ENCODE data around the gene GPN3. TPM values are rescaled to one million over a fixed set of nuclear protein-coding genes. Genes with fewer than 3 reads are reported as not detected.

GPN3 gene
- total RNA-seq = 10 to 100 TPM; 37.8 to 62.0 TPM

DNA sequence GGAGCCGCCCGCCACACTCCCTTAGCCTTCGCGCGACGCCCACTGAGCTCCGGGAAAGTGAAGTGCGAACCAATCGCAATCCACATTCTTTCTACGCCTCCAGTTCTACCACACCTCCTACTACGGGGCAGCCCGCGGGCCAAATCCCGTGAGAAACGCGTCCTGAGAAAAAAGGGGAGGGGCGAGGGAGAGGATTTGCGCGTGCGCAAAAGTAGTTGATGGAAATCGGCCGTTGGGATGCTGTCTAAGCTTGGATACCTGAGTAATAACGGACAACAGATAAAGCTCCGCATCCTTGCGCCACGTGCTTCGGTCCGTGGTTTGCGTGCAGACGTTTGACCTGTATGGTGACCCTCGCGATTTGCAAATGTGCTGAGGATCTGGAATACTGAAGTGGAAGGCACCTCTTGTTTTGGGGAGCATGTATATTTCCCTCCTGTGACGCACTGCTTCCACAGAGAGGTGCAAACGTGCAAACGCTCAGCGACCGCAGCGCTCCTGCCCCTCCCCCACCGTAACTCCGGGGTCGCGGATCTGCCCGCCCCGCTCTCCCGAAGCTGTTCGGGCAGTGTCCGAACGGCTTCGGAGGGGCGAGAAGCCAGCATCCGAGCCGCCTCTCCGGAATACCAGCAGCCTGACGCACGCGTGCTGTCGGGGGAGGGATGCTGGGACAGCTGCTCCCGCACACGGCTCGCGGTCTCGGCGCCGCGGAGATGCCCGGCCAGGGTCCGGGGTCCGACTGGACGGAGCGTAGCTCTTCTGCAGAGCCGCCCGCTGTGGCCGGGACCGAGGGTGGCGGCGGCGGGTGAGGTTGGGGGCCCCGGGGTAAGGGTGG is at the start of gene GPN3, which contains the start of gene FAM216A:
Gene GPN3, minus strand, starts transcription at position 44 of the 835 bp plus-strand sequence. CDS start 54 bp downstream, outside the sequence.
Gene FAM216A, plus strand, starts transcription at position 632 of the 835 bp plus-strand sequence. Its CDS starts 31 bp downstream, at position 663.
- Mint-ChIP-seq H3K27me3 (no peaks in the 10 kb centered on the region), H3K9me3 (ENCODE audit: low read depth) (no peaks in the 10 kb centered on the region), H3K27ac (peak within 1 kb of the TSS; percentile 98), H3K36me3 (ENCODE audit: low read depth) (peaks cover 36% of the 10 kb centered on the region), H3K4me1 (peaks cover 33% of the 10 kb centered on the region), H3K4me3 (peak within 1 kb of the TSS; percentile 89)
- CTCF ChIA-PET = interaction anchor here (0.6 to 4.2 kb wide), 28 partner anchors 9 to 402 kb away, joined by 3 to 43 read pairs (median 4); partner anchors contain the start of genes ARPC3, RAD9B, TCTN1 and VPS29
- intact Hi-C loops (cut with DNase I, micrococcal nuclease) = loop anchor here (1.0 to 5.0 kb wide), 20 partner anchors 18 to 1544 kb away; partner anchors contain the start of genes ARPC3 (in 2 of the 2), ATP2A2 (in 2 of the 2), RAD9B (in 2 of the 2) and VPS29 (in 2 of the 2)
- ATAC-seq = peak; percentile 78
- POLR2A ChIA-PET = interaction anchor here (0.6 to 2.3 kb wide), 22 partner anchors 14 to 273 kb away, joined by 3 to 27 read pairs (median 3); partner anchors contain the start of genes ARPC3, RAD9B, TCTN1 and VPS29
- DNase-seq = peak; percentile 97

DNA sequence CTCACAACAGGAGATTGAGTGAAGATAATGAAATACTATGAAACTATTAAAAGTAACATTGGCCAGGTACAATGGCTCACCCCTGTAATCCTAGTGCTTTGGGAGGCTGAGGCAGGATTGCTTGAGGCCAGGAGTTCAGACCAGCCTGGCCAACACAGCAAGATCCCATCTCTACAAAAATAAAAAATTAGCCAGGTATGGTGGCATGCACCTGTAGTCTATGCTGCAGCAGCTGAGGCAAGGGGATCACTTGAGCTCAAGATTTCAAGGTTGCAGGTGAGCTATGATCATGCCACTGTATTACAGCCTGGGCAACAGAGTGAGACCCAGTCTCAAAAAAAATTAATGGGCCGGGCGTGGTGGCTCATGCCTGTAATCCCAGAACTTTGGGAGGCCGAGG is 48.9 kb upstream of the GPN3 start:
- POLR2A ChIA-PET = no interaction called here
- Mint-ChIP-seq H3K36me3 (ENCODE audit: low read depth) (no peaks in the 10 kb centered on the region), H3K27me3 (peaks cover 2% of the 10 kb centered on the region), H3K4me3 (no peak overlapping the region), H3K27ac (no peak overlapping the region), H3K4me1 (peaks cover 11% of the 10 kb centered on the region), H3K9me3 (ENCODE audit: low read depth) (no peaks in the 10 kb centered on the region)
- no peak for ATAC-seq
- intact Hi-C loops (cut with DNase I, micrococcal nuclease) = no loop called here
- CTCF ChIA-PET = interaction anchor here (1.2 to 20.0 kb wide), 2 partner anchors 47 to 88 kb away, joined by 3 to 240 read pairs; no protein-coding TSS in a partner anchor
- no peak for DNase-seq

DNA sequence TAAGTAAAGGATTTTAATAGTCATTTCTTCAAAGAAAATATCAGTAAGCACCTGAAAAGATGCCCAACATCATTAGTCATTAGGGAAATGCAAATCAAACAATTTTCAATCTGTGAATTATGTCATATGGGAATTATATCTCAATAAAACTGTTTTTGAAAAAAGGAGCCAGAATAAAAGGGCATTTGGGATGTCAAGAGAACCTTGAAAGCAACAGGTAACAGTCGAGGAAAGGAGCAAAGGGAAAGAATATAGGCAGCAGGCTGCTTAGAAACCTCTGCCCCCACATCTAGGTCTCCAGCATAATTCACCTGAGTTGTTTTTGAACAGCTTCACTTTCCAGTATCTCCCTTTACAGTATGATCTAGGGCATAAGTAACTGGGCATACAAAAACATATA is 46.3 kb upstream of the GPN3 start:
- no peaks in the 10 kb centered on the region for H3K9me3 Mint-ChIP-seq (ENCODE audit: low read depth)
- H3K27ac Mint-ChIP-seq = no peak overlapping the region
- ATAC-seq (no peak), DNase-seq (no peak)
- H3K4me3 Mint-ChIP-seq = no peak overlapping the region
- ChIA-PET CTCF (interaction anchor here (0.9 to 20.0 kb wide), 9 partner anchors 11 to 178 kb away, joined by 3 to 240 read pairs (median 3); no protein-coding TSS in a partner anchor), POLR2A (interaction anchor here (0.5 to 0.6 kb wide), 2 partner anchors 14 to 102 kb away, joined by 4 to 5 read pairs; no protein-coding TSS in a partner anchor)
- H3K27me3 Mint-ChIP-seq = peaks cover 2% of the 10 kb centered on the region
- H3K4me1 Mint-ChIP-seq = no peaks in the 10 kb centered on the region
- intact Hi-C loops (cut with DNase I, micrococcal nuclease) = loop anchor here in 1 of 2 experiments (5.0 kb wide), 2 partner anchors 38 to 373 kb away; no protein-coding TSS in a partner anchor
- H3K36me3 Mint-ChIP-seq (ENCODE audit: low read depth) = no peaks in the 10 kb centered on the region

DNA sequence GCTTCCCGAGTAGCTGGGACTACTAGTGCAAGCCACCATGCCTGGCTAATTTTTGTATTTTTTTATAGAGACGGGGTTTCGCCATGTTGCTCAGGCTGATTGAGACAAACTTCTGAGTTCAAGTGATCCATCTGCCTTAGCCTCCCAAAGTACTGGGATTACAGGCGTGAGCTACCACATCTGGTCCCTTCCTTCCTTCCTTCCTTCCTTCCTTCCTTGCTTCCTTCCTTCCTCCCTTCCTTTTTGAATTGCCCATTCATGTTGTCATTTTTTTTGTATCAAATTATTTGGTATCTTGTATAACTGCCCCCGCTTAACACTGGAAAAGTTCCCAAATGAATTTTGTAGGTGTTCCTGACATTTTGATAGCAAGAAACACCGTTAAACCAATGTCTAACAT is 45.8 kb upstream of the GPN3 start:
- intact Hi-C loops (cut with DNase I, micrococcal nuclease) = loop anchor here (2.0 to 5.0 kb wide), 3 partner anchors 38 to 373 kb away; no protein-coding TSS in a partner anchor
- Mint-ChIP-seq H3K4me1 (no peaks in the 10 kb centered on the region), H3K27me3 (peaks cover 2% of the 10 kb centered on the region), H3K36me3 (ENCODE audit: low read depth) (no peaks in the 10 kb centered on the region), H3K4me3 (no peak overlapping the region), H3K9me3 (ENCODE audit: low read depth) (no peaks in the 10 kb centered on the region), H3K27ac (no peak overlapping the region)
- POLR2A ChIA-PET = interaction anchor here (0.5 to 0.6 kb wide), 3 partner anchors 13 to 267 kb away, joined by 3 to 5 read pairs (median 4); no protein-coding TSS in a partner anchor
- no peak for ATAC-seq
- CTCF ChIA-PET = interaction anchor here (0.7 to 20.0 kb wide), 14 partner anchors 9 to 178 kb away, joined by 3 to 240 read pairs (median 4); partner anchors contain the start of genes ARPC3, RAD9B and VPS29
- no peak for DNase-seq

DNA sequence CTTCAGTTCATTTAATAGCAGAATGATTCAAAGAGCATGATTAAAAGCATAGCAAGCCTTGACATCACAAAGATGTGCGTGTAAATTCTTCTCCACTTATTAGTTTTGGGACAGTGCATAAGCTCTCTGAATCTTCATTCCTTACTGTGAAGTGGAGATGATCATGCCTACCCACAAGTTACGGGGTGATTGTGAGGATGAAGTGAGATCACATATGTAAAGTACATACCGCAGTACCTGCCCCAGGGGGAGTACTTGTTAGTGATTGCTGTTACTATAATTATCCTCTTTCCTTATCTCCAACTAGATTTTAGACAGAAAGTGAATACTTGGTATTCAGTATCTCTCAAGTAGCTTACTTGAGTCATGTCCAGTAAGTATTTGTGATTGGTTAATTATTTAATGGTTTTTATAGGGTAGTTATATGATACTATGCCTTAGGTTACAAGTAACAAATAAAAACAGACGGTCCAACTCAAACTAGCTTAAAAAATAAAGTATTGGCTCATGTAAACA is 40.1 kb upstream of the GPN3 start:
- DNase-seq = no peak
- intact Hi-C loops (cut with DNase I, micrococcal nuclease) = loop anchor here in 1 of 2 experiments (10.0 kb wide), 1 partner anchor 897 kb away; the partner anchor contains the start of gene SH2B3
- Mint-ChIP-seq H3K4me1 (no peaks in the 10 kb centered on the region), H3K27ac (no peak overlapping the region), H3K36me3 (ENCODE audit: low read depth) (no peaks in the 10 kb centered on the region), H3K4me3 (no peak overlapping the region), H3K9me3 (ENCODE audit: low read depth) (no peaks in the 10 kb centered on the region), H3K27me3 (no peaks in the 10 kb centered on the region)
- ATAC-seq = no peak
- POLR2A ChIA-PET = no interaction called here
- CTCF ChIA-PET = interaction anchor here (0.6 to 20.0 kb wide), 4 partner anchors 10 to 97 kb away, joined by 3 to 240 read pairs (median 4); no protein-coding TSS in a partner anchor

DNA sequence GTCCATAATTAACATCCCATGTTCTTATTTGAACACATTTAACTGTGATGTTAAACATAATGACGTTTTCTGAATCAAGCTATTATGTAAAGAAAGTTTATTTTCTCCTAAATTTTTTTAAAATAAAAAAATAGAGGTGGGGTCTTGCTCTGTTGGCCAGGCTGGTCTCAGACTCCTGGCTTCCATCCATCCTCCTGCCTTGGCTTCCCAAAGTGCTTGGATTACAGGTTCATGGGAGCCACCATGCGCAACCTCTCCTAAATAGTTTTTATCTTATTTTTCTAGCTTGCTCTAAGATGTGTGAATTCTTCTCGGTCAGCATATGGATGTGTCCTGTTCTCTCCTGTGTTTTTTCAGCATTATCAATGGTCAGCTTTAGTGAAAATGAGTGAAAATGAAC is 37.3 kb upstream of the GPN3 start:
- ChIA-PET POLR2A (no interaction called here), CTCF (interaction anchor here (20.0 kb wide), 1 partner anchor 99 kb away, joined by 240 read pairs; no protein-coding TSS in a partner anchor)
- intact Hi-C loops (cut with DNase I, micrococcal nuclease) = loop anchor here in 1 of 2 experiments (10.0 kb wide), 1 partner anchor 899 kb away; the partner anchor contains the start of gene SH2B3
- Mint-ChIP-seq H3K9me3 (ENCODE audit: low read depth) (peaks cover 4% of the 10 kb centered on the region), H3K4me1 (peaks cover 13% of the 10 kb centered on the region), H3K27me3 (no peaks in the 10 kb centered on the region), H3K27ac (no peak overlapping the region), H3K4me3 (no peak overlapping the region), H3K36me3 (ENCODE audit: low read depth) (peaks cover 19% of the 10 kb centered on the region)
- ATAC-seq = no peak
- DNase-seq = no peak

DNA sequence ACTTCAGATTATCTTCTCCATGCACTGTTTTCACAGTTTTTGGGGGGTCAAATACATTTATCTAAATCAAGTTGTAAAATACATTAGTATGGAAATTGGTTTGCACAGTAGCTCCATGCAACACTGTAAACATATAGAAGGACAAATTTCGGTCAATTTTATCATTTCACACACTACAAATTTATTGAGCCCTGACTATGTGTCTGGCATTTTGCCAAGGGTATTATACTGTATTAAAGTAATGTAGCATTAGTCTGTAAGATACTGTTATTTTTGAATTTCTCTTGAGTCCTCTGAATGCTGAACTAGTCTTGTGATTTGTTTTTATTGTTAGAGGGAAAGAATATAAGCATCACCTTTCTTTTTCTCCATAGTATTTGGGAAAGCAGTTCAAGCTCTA is 35.4 kb upstream of the GPN3 start:
- Mint-ChIP-seq H3K36me3 (ENCODE audit: low read depth) (peaks cover 31% of the 10 kb centered on the region), H3K9me3 (ENCODE audit: low read depth) (peaks cover 4% of the 10 kb centered on the region), H3K27me3 (no peaks in the 10 kb centered on the region), H3K4me3 (no peak overlapping the region), H3K4me1 (peaks cover 25% of the 10 kb centered on the region), H3K27ac (peak overlapping the region; percentile 73)
- intact Hi-C loops (cut with DNase I, micrococcal nuclease) = loop anchor here (2.0 to 10.0 kb wide), 4 partner anchors 239 to 901 kb away; partner anchors contain the start of genes PPP1CC (in 2 of the 2), GIT2 (in 1 of the 2) and SH2B3 (in 1 of the 2)
- CTCF ChIA-PET = interaction anchor here (0.7 to 20.0 kb wide), 8 partner anchors 11 to 523 kb away, joined by 3 to 240 read pairs (median 4); partner anchors contain the start of genes FAM216A and GPN3
- ATAC-seq (no peak), DNase-seq (no peak)
- POLR2A ChIA-PET = interaction anchor here (0.9 kb wide), 1 partner anchor 35 kb away, joined by 4 read pairs; the partner anchor contains the start of gene GPN3

DNA sequence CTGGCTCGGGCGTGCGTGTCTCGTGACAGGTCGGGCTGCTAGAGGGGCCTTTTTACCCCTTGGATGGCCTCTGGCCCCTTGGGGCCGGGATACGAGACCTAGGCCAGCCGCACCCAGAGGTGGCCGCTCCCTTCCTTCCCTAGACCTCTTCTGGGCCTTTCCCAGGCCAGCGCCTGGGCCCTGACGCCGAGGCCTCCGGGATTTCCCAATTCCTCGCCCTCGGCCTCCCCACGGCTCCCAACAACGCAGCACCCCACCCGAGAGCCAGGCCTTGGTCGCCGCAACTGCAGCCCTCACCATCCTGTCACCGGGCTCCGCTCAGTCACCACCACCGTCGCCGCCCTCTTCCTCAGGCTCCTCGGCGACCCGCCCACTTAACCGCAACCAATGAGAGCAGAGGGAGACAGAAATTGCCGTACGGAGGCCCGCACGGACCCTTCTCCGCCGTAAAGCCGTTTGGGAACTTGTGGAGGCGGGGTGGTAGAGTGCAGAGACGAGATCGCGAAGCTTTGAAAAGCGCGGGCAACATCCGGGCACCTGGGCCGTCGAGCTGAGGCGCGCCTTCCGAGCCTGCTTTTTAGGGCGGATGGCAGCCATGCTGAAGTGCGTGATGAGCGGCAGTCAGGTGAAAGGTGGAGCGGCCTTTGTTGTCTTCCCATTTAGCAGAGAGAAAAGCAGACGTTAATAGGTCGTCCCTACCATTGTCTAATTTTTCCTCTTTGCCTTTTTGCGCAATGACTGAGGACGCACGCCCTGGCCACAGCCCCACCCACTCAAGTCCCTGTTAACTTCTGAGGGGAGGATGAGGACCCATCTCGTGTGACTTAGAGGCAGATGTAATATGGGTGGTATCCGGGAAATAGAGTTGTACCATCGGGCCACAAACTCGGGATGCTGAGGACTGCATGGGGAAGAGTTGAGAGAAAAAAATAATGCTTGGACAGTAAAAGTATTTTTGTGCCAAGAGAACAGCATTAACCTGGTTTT is 34.0 kb upstream of the GPN3 start, which contains the start of the genes RAD9B and VPS29:
Gene RAD9B, plus strand, starts transcription at position 580 of the 987 bp plus-strand sequence. Its CDS starts 7 bp downstream, at position 587.
Gene VPS29, minus strand, starts transcription at position 360 of the 987 bp plus-strand sequence. Its CDS starts 60 bp downstream, at position 300.
- Mint-ChIP-seq H3K27ac (peak within 1 kb of the TSS; percentile 94), H3K9me3 (ENCODE audit: low read depth) (peaks cover 4% of the 10 kb centered on the region), H3K4me1 (peaks cover 28% of the 10 kb centered on the region), H3K27me3 (no peaks in the 10 kb centered on the region), H3K4me3 (peak within 1 kb of the TSS; percentile 95), H3K36me3 (ENCODE audit: low read depth) (peaks cover 31% of the 10 kb centered on the region)
- ChIA-PET POLR2A (interaction anchor here (0.5 to 2.4 kb wide), 13 partner anchors 19 to 503 kb away, joined by 3 to 26 read pairs (median 5); partner anchors contain the start of genes ANKRD13A, ARPC3, FAM216A and GPN3), CTCF (interaction anchor here (0.6 to 20.0 kb wide), 7 partner anchors 11 to 295 kb away, joined by 3 to 240 read pairs (median 4); partner anchors contain the start of genes FAM216A and GPN3)
- ATAC-seq = peak; percentile 97
- DNase-seq = peak; percentile 100
- intact Hi-C loops (cut with DNase I, micrococcal nuclease) = loop anchor here (1.0 to 10.0 kb wide), 14 partner anchors 34 to 903 kb away; partner anchors contain the start of genes ARPC3 (in 2 of the 2), FAM216A (in 2 of the 2), GPN3 (in 2 of the 2) and PPP1CC (in 2 of the 2)

DNA sequence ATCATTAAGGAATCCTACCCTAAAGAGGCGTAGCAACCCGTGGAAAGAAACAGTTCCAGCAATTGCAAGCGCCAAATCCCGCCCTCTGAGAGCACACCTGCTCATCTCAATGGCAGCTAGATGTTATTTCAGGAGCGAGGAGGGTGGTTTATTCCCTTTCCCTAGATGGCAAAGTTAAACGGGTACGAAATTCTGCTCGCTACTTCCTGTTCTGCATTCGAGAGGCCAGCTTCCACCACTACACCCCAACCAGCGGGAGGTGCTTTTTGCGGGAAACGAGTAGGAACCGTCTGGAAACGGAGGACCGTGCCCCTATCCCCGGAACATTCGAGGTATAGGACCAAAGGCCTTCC is 33.3 kb upstream of the GPN3 start:
- peaks cover 28% of the 10 kb centered on the region for H3K4me1 Mint-ChIP-seq
- no peaks in the 10 kb centered on the region for H3K27me3 Mint-ChIP-seq
- ATAC-seq (peak; percentile 21), DNase-seq (peak; percentile 58)
- intact Hi-C loops (cut with DNase I, micrococcal nuclease) = loop anchor here in 1 of 2 experiments (5.0 to 10.0 kb wide), 2 partner anchors 241 to 903 kb away; partner anchors contain the start of genes PPP1CC and SH2B3
- H3K9me3 Mint-ChIP-seq (ENCODE audit: low read depth) = peaks cover 4% of the 10 kb centered on the region
- H3K4me3 Mint-ChIP-seq = peak overlapping the region; percentile 95
- ChIA-PET POLR2A (interaction anchor here (1.1 to 2.4 kb wide), 5 partner anchors 25 to 112 kb away, joined by 3 to 26 read pairs (median 8); partner anchors contain the start of genes ARPC3, FAM216A, GPN3 and TCTN1), CTCF (interaction anchor here (1.0 to 20.0 kb wide), 5 partner anchors 12 to 326 kb away, joined by 3 to 240 read pairs (median 4); partner anchors contain the start of genes FAM216A and GPN3)
- H3K36me3 Mint-ChIP-seq (ENCODE audit: low read depth) = peaks cover 34% of the 10 kb centered on the region
- H3K27ac Mint-ChIP-seq = peak overlapping the region; percentile 94

Data from activated CD4-positive, alpha-beta T cell treated with anti-CD3 and anti-CD28 coated beads for 36 hours (primary cell).